C4-2B (cell line): ENCODE measurements around the gene IFNK.

Experiments
- ZFX ChIP-seq: fragments of 450-650 bp; IDR thresholded peaks from 2 replicates; pipeline ENCODE4 v1.6.1; 2017
- TF ChIP-seq, protein P1 (sequence below): fragments of 450-650 bp; conservative IDR thresholded peaks from 2 replicates; pipeline ENCODE4 v1.5.1; 2017; ENCODE audit warnings: mild to moderate bottlenecking

DNA sequence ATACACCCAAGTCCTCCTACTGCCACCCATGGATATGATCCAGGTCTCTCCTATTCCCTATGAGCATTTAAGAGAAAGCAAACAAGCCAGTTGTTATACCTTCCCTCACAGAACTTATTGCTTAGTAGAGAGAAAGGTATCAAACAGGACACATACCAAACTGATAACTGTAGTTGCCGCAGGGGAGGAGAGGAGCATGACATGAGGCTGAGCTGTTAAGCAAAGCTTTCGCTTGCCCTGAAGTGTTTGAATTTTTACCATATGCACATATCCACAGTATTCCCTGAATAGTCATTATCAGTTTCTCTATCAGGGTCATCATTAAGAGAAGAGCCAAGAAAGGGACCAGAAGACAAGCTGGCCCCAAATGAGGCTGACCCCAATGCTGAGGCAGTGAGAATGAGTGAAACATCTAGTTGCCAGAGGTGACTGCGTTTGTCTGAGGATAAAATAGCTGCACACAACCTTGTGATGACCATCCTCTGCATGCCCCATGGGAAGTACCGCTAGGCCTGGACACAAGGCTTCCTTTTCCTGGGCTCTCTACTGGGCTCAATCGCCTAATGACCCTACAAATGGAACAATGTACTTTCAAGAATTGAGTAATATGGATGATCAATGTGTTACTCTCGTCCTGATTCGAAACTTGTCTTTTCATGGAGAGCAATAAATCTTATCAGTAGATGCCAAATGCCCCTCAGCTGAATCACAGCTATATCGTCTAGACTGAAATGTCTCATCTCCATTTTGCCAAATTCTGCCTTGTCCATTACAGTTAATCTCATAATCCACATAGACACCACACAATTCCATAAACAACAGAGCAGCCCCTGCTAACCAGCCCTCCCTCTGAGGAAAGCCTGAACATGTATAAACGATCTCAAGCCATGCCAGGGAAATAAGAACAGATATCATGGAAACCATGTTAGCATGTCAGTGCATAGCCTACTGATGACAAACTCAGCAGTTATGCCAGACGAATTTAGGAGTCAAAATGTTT, 4.3 kb upstream of the IFNK start:
- TF ChIP-seq ZFX = no peak
- TF ChIP-seq, protein P1, sequence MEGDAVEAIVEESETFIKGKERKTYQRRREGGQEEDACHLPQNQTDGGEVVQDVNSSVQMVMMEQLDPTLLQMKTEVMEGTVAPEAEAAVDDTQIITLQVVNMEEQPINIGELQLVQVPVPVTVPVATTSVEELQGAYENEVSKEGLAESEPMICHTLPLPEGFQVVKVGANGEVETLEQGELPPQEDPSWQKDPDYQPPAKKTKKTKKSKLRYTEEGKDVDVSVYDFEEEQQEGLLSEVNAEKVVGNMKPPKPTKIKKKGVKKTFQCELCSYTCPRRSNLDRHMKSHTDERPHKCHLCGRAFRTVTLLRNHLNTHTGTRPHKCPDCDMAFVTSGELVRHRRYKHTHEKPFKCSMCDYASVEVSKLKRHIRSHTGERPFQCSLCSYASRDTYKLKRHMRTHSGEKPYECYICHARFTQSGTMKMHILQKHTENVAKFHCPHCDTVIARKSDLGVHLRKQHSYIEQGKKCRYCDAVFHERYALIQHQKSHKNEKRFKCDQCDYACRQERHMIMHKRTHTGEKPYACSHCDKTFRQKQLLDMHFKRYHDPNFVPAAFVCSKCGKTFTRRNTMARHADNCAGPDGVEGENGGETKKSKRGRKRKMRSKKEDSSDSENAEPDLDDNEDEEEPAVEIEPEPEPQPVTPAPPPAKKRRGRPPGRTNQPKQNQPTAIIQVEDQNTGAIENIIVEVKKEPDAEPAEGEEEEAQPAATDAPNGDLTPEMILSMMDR = no peak
